ENCODE measurements around the gene CDON.

The CDON gene

DNA sequence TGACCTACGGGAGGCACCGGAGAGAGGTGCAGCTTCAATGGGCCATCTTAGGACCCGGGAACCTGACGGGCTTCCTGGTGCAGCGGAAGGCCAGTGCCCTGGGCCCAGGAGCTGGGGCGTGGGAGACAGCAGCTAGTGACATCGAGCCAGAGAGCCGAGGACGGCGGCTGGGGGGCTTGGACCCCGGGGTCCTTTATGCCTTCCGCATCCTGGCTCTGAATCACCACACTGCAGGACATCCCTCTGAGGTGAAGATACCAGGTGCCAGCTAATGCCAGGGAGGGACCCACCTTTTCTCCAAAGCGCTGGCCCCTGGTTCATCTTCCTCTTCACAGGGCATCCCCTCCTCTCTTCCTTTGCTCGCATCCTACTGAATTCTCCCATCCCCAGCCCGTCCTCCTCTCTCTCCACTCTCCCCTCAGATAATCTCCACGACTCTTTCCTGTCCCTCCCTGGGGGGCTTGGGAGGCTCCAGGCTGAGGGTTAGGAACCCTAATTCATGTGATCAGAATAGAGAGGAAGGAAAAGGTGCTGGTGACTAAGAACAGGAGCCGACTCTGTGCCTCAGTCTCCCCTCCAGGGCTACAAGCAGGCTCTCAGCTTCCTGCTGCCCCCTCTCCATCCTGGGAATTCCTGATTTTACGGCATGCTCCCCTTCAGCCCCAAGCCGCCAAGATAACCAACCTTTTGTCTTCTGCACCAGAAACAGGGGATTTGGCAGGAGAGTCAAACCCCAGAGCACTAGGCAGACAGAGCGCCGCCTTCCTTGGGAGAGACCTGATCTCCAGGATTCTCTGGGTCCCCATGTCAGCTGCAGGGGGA, 108.3 kb downstream of the CDON start:
- no peak for DNase-seq

DNA sequence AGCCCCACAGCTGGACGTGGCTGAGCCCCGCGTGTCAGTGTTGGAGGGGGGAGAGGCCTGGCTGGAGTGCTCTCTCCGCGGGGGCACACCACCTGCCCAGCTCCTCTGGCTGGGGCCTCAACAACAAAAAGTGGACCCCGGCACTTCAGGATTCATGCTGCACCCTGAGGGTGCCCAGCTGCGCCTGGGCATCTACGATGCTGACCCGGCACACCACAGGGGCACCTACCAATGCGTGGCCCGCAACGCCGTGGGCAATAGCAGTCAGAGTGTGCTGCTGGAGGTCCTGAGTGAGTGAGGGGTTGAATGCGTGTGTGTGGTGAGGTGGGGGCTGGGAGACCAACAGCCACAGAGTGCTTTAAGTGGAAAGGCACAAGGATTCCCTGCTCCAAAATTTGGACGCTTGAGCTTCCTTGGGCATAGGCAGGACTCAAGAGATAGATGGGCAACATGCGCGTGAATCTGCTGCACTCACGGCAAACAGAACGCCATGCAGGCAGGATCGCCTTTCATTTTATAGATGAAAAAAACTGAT, 109.2 kb downstream of the CDON start:
- DNase-seq: no peak

DNA sequence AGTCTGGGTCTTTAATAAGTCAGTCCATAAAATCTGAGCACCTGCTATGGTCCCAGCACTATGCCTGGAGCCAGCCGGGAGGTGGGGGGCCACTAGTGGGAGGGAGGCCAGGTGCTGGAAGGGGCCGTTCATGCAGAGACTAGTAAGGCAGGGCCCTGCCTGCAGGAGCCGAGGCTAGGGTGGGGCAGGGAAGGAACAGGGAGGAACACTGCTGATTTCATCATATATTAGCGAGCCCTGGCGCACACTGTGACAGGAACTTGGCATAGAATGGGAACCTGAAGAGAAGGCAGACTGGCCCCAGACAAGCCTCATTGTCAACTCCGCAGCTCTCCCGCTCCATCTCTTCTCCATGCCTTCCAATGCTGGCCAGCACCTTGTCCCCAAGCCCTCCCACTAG, 109.7 kb downstream of the CDON start:
- DNase-seq: no peak

DNA sequence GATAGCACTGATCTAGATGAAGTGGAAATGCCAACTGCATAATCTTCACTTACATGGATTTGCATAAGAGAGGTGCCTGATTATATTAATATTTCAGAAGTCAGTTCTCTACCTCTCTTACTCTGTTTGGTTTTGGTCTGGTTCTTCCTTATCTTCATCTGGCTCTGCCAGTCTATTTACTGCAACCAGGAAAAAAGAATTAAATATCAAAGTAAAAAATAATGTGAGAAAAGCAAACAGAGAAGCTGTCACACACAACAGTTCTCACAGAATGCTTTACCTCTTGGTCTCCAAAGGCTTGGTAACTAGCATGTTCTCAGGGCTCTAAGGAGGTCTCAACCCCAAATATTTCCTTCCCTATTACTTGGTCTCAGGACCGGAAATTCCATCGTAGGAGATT, 110.1 kb downstream of the CDON start:
- DNase-seq: no peak

DNA sequence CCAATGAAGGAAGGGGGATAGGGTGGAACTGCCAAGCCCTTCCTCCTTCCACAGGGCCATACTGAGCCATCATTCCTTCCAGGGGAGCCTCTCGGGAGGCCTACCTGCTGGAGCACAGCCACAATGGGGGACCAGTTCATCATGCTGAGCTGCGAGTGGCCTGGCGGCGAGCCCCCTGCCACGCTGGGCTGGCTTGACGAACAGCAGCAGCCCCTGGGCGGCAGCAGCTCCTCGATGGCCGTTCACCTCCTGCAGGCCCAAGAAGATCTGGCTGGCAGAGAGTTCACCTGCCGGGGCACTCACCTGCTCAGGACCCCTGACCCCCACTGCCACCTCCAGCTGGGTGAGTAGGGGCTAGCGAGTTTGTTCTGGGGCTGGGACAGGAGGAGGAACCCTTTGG, 110.9 kb downstream of the CDON start:
- no peak for DNase-seq

DNA sequence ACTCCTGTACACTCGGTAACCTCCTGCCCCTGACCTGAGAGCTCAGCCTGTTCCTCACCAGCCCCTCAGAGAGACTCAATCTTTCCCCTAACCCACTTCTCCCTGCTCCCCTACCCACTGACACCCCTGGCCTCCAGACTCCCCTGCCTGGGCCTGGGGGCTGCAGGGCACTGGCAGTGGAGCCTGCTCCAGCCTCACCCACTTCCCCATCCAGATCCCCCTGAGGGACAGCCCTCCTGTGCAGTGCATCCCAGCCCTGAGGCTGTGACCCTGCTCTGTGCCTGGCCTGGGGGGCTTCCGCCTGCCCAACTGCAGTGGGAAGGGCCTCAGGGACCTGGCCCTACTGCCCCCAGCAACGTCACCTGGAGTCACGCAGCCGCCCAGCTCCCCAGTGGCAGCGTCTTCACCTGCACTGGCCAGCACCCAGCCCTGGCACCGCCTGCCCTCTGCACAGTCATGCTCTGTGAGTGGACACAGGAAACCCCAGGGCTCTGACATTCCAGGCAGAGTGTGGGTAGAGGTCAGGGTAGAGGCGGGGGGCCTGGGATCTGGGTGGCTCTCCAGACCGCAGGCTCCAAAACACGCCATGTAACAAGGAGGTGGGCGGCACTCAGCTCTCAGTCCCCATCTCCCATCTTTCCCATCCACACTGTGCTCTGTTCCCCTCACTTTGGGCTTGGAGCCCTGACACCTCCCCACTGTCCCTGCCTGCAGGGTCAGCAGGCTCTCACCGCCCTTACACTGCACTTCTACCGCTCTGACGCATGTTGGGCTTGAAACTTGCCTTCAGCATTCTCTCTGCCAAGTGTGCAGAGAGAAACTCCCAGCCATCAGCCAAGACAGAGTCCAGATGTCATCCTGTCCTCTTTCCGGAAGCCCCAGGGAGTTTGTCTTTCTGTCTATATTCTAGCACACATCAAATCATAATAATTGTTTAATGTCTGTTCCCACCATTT, 111.7 kb downstream of the CDON start:
- DNase-seq: no peak

DNA sequence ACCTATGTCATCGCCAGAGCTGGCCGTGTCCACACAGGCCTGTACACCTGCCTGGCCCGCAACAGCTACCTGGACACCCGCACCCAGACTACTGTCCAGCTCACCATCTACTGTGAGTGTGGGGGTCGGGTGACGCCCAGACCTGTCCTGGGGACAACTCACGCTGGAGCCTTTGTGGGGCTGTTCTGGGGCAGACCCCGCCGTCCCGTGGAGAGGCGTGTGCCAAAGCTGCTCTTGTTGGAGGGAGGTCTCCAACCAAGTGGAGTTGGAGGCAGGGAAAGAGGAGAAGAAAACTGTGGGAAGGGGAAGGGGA, 112.5 kb downstream of the CDON start:
- DNase-seq: no peak

DNA sequence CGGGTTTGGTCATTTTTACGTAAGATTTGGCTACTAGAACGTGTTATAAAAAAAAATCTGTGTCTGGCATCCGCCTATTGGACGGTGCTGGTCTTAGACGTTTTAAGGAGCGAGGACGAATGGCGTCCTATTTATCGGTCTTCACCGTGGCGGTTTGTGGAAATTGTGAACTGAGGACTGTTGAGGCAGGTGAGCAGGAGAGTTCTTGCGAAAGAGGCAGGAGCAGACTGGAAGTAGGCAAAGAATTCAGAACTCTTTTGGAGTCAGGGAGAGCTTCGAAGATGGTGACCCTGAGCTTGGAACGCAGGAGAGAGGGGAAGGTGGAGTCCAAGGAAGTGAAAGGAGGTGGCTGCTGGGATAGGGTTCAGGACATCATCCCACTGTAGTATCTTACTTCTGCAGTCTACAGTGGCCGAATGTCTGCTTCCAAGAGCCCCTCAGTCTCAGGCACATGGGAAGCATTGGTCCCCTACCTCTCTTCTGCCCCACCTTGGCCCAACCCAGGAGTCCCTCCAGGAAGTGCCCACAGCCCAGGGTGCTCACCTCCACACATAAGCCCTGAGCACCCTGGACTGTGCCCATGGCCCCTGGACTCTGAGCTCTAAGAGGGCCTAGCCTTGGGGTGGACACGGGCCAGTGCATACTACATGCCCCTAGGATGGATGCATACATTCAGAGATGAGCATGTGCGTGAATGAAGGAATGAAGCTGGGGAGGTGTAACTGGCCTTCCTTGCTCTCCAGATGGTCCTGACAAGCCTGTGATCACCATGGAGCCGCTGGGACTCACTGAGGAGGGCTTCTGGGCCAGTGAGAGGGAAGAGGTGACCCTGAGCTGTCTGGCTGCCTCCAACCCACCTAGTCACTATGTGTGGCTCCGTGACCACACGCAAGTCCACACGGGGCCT, 113.1 kb downstream of the CDON start:
- DNase-seq: no peak

DNA sequence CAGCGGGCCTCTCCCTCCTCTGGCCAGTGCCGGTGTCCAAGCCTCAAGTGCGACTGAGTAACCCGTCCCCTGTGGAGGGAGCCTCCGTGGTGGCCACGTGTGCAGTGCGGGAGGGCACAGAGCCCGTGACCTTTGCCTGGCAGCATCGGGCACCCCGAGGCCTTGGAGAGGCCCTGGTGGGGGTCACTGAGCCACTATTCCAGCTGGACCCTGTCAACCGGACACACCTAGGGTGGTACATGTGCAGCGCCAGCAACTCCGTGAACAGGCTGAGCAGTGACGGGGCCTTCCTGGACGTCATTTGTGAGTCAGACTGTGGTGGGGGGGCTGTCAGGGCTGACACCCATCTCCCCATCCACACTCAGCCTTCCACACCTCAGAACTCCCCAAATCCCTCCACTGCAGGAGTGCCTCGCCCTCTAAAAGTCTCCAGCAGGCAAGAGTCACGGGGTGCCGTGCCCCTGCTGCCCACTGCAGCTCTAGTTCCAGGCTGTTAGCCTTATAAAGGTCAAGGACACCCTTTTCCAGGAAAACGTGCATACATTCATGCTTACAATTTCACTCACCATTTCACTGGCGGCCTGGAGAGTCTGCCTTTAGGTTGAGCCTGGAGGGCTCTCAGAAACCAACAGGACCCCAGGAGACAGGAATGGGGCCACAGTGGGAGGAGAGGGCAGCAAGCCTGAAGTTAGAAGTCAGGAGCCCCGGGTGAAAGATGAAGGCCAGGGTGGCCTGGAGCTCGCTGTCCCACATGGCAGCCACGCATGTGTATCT, 114.2 kb downstream of the CDON start:
- DNase-seq: no peak

DNA sequence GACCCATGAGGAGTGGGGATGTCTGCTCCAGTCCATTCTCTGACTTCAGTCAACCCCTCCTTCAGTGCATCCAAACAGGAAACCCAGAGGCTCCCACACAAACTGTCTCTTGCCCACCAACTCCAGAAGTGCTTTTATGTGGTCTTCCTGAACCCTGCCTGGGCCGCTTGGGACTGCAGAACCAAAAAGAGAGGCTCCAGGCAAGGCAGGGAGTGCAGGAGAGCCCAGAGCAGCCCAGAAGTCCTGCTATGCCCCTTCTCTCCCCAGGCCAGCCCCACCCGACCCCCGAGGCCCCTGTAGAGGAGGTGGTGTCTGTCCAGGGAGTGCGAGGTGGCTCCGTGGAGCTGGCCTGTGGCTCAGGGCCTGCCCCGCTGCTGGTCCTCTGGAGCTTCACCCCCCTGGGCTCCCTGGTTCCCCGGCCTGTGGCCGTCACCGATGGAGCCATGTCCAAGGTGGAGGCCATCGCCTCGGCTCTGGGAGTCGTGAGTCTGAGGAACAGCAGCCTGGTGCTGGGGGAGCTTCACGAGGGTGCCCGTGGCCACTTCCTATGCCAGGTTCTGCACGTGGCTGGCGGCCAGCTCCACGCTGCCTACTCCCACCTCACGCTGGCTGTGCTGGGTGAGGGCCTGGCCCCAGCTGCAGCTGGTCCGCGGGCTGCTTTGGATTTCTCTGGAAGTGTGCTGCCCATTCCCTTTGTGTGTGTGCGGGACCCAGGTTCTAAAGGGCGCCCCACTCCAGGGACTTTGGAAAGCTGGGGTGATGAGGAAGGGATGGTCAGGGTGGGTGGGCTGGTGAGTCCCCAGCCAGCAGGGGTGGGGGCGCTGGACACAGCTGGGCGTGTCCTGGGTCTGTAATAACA, 115.0 kb downstream of the CDON start:
- no peak for DNase-seq

DNA sequence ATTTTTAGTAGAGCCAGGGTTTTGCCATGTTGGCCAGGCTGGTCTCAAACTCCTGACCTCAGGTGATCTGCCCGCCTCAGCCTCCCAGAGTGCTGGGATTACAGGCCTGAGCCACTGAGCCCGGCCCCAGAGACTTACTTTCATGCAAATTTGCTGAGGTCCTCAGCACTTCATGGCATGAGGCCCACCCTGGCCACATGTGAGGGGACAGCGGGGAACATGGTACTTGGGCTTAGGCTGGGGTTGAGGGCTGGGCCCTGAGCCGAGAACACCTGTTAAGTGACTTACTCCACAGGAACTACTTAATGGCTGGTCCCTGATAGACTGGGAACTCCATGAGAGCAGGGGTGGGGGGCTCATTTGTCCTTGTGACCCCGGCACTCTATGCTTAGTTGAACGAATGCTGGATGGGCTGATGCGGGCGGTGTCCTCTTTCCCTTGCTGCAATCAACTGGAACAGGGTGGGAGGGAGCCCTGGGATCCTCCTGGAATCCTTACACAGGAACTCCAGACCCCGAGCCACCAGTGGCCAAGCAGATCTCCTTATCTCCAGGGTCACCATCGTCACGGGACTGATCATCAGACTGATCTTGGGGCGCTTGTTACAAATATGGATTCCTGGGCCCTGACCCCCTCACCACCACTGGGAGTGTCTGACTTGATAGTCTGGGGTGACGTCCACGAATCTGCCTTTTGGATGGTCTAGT, 115.8 kb downstream of the CDON start:
- no peak for DNase-seq

DNA sequence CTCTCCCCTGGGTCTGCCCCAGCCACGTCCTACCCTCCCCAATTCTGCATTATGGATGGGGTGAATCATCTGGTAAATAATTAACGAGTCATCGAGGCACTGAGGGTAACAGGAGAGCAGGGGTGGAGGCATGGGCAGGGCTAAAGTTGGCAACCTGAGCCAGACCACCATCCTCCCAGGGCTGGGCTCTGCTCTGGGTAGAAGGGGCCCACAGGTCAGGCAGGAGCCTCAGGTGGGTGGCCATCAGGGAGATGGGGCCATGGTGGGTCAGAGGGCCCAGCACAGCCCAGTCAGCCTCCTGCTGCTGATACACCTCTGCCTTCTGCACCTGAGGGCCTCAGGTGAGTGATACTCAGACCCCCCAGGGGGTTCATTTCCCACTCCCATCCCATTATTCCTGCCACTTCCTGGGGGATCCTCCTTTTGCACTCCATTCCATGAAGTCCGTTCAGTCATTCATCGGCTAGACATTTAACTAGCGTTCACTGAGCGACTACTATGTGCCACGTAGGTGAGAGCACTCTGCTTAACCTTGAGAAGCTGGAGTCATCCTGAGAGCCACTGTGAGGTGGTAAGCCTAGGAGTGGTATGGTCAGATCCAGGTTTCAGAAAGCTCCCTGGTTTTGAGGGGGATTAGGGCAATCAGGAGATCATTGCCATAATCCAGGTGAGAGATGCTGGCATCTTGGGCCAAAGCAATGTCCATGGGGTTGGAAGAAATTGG, 116.7 kb downstream of the CDON start, which contains the start of gene VSIG10L2:
VSIG10L2 (plus strand) TSS at position 248 of the 724 bp plus-strand sequence; CDS start at position 260, 12 bp downstream.
- no peak for DNase-seq

DNA sequence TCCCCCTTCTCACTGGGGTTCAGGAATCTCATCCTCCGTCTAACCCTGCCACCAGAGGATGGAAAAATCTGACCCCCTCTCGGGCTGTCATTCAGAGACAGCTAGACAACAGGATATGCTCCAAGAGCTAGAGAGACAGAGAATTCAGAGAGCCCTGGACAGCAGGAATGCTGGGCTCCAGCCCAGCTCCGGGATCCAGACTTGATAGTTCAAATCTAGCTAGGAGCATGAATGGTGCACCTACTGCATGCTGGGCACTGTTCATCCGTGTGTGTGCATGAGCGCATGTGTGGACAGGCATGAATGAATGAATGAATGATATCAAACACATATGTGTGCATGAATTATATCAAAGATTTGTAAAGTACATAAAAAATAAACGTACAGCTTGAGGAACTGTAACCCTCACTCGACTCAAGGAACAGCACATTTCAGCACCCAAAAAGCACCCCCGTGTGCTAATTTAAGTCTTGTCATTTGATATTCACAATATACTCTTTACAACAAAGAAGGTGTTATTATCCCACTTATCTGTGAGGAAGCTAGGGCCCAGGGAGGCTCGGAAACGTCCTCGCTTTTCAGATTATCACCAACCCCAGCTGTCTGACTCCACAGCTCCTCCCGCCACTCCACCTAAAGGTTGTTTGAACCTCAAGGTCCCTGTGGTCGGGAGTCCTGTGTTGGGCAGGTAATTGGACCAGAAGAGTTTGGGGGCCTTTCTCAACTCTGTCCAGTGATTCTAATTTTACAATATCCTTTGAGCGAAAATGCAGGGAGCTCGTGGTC, 117.5 kb downstream of the CDON start:
- no peak for DNase-seq

DNA sequence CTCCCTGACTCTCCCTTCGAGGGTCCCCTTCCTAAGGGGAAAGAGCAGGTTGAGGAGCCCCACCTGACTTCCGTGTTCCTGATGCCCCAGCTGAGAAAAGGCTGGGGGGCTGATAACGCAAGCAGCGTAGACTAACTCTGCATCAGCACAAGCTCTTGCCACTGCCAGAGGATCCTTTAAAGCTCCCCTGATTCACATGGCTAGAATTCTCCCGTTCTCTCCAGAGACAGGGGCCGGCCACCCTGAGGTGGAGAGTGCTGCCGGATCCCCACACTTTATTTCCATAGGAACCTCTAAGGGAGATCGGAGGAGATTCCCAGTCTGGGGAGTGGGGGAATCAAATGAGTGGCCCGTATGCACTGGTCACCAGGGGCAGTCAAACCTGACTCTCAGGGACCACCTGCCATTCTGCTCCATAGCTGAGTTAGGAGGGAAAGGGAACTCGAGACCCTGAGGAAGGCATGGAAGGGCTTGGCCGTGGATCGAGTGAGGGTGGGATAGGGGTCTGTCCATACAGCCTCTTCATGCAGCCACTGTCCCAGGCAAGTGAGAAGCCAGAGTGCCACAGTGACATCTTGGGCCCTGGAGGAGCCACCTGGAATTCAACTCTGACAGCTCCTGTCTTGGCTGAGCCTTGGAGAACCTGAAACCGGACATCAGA, 118.2 kb downstream of the CDON start:
- DNase-seq: no peak

DNA sequence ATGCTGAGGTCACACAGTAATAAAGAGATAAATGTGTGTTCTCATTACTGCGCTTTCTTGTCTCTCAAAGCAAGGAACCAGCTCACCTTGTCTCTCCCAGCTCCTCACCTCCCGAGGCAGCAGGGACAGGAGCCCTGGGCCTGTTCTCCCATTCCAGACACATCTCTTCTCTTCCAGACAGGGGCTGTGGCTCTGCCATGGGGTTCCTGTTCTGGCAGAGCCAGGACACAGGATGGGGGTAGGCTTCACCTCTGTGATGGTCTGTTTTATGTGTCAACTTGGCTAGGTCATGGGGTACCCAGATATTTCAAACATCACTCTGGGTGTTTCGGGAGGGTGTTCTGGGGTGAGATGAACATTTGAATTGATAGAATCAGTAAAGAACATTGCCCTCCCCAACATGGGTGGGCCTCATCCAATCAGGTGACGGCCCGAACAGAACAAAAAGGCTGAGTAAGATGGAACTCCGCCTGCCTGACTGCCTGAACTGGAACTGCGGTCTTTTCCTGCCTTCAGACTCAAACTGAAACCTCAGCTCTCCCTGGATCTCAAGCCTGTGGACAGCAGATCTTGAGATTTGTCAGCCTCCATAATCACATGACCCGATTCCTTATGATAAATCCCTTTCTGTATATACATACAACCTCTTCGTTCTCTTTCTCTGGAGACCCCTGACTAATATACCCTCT, 118.9 kb downstream of the CDON start:
- DNase-seq: no peak

DNA sequence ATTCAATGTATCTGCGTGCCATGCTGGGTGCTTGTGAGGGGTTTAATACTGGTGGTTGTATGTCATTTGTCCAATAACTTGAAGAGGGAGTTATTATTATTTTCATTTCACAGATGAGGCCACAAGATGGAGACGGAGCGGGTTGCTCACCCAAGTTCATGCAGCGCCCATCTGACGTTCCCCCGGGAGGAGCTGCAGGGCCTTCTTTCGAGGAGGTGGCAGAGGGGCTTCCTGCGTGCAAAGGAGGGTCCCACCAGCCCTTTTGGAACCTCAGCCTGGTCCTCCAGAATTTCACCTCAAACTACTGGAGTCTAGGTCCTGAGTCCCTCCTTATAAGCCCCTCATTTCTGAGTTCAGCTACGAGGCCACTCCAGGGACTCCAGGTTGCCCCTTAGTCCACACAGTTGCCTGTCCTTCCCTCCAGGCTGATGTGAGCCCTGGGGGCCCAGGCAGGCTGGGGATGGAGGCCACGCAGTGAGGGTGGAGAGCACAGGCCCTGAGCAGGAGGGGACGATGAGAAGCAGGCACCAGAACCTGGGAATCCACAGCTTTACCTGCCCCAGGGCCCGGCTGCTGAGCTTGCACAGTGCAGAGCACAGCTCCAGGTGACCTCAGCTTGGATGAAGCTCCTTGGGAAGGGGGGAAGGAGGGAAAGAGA, 119.8 kb downstream of the CDON start:
- DNase-seq: no peak
